GM12878 (cell line): ENCODE data around the gene PITPNC1. TPM values are rescaled to one million over a fixed set of nuclear protein-coding genes. Genes with fewer than 3 reads are reported as not detected.
A peak's percentile ranks its signal among the peaks of the same experiment; 100 is the strongest.
"Not testable (repeated sequence)": the region's sequence is repeated elsewhere in the genome, so short reads cannot be mapped to it uniquely, and the experiment has no call there.

Source experiments
- ATAC-seq: fragments of 200-7000 bp; cut with Tn5 transposase; 3 replicates; pipeline ENCODE4 v1.9.1; 2020; ENCODE audit warnings: mild to moderate bottlenecking, moderate library complexity
- BruUV-seq: library from RNA; stranded (reverse); fragments of 400-500 nt; replicated peaks from 2 replicates; lab custom pipeline; 2021; lab: Mats Ljungman, UMichigan
- CTCF ChIA-PET: fragments of 300-600 bp; sonication (Branson Sonifier 250); formaldehyde crosslinking; extraction: SDS; loops from one replicate; lab custom pipeline; 2021; ENCODE audit warnings: inconsistent platforms; lab: Yijun Ruan, JAX
- POLR2A ChIA-PET: fragments of 350-600 bp; formaldehyde crosslinking; extraction: SDS; loops from one replicate; lab custom pipeline; 2021; ENCODE audit warnings: inconsistent platforms; lab: Charles Lee
- RAD21 ChIA-PET: fragments of 300-600 bp; sonication (Branson Sonifier 250); formaldehyde crosslinking; loops from one replicate; lab custom pipeline; 2023; ENCODE audit warnings: antibody characterized with exemption; ENCODE audit not compliant: unreplicated experiment; lab: Charles Lee
- SMC1A ChIA-PET: fragments of 300-600 bp; sonication (Branson Sonifier 250); formaldehyde crosslinking; loops from one replicate; lab custom pipeline; 2023; ENCODE audit not compliant: unreplicated experiment, uncharacterized antibody; lab: Charles Lee
- DNase-seq: peaks from one replicate; pipeline ENCODE4 v3.0.0-alpha.2; 2011; ENCODE audit warnings: low read depth, low spot score
- FAIRE-seq: peaks from 3 replicates; lab custom pipeline; 2011; peaks lifted over from hg19 to GRCh38; lab: Jason Lieb, UNC
- H2AFZ ChIP-seq: 2 replicates; pipeline ENCODE4 v1.6.0; 2011; ENCODE audit warnings: low read depth, low read length, control low read depth; ENCODE audit not compliant: control insufficient read depth
- H3K27ac ChIP-seq: 2 replicates; pipeline ENCODE4 v1.5.1; 2011; ENCODE audit warnings: control low read depth; ENCODE audit not compliant: control insufficient read depth, insufficient read depth
- H3K27me3 ChIP-seq, 2 experiments: replicated peaks in 1 of 2; 2 replicates each; pipeline versions ENCODE4 v1.6.0 to v1.6.1; 2011; ENCODE audit warnings: low read length in 1 of 2; ENCODE audit not compliant: control insufficient read depth in 2 of 2, insufficient read depth in 2 of 2
- H3K36me3 ChIP-seq, 2 experiments: 2 replicates each; pipeline ENCODE4 v1.5.1; 2011; ENCODE audit warnings: low read length in 1 of 2; ENCODE audit not compliant: control insufficient read depth in 2 of 2, insufficient read depth in 2 of 2
- H3K4me1 ChIP-seq: 2 replicates; pipeline ENCODE4 v1.6.1; 2011; ENCODE audit warnings: mild to moderate bottlenecking, low read length, moderate library complexity, mixed read lengths; ENCODE audit not compliant: control insufficient read depth, insufficient read depth
- H3K4me2 ChIP-seq: 2 replicates; pipeline ENCODE4 v1.6.0; 2011; ENCODE audit warnings: control low read depth; ENCODE audit not compliant: control insufficient read depth, insufficient read depth
- H3K4me3 ChIP-seq: fragments of 200-600 bp; sonication (generic); 2 replicates; pipeline ENCODE4 v1.5.1; 2016
- H3K79me2 ChIP-seq: 2 replicates; pipeline ENCODE4 v1.6.0; 2011; ENCODE audit warnings: low read length; ENCODE audit not compliant: control insufficient read depth, insufficient read depth
- H3K9ac ChIP-seq: 2 replicates; pipeline ENCODE4 v1.8.0; 2011; ENCODE audit warnings: low read length, control low read depth, mixed read lengths; ENCODE audit not compliant: control insufficient read depth, insufficient read depth
- H3K9me3 ChIP-seq: replicated peaks from 3 replicates; pipeline ENCODE4 v1.5.1; 2011; ENCODE audit warnings: mild to moderate bottlenecking, low read length; ENCODE audit not compliant: control insufficient read depth, insufficient read depth
- H4K20me1 ChIP-seq: 2 replicates; pipeline ENCODE4 v1.6.0; 2011; ENCODE audit not compliant: control insufficient read depth, insufficient read depth
- CBX3 ChIP-seq: fragments of 200-600 bp; sonication (generic); IDR thresholded peaks from 2 replicates; pipeline ENCODE4 v1.6.1; 2016; ENCODE audit warnings: low read depth, borderline replicate concordance
- MEF2A ChIP-seq: IDR thresholded peaks from 2 replicates; pipeline ENCODE4 v1.6.1; 2011; ENCODE audit warnings: low read depth, mild to moderate bottlenecking, low read length, moderate library complexity; ENCODE audit not compliant: insufficient read depth
- RUNX3 ChIP-seq: IDR thresholded peaks from 2 replicates; pipeline ENCODE4 v1.6.1; 2012; ENCODE audit warnings: low read length, inconsistent platforms
- SMARCA5 ChIP-seq: fragments of 450-650 bp; IDR thresholded peaks from 2 replicates; pipeline ENCODE4 v1.6.1; 2017; ENCODE audit warnings: mild to moderate bottlenecking
- WGBS: methylation state at CpG from one replicate; pipeline ENCODE4 v1.1.6; 2016; ENCODE audit warnings: low lambda C conversion rate; ENCODE audit not compliant: insufficient replicate concordance, insufficient coverage; ENCODE audit errors: missing lambda C conversion rate; 5-methylcytosine and 5-hydroxymethylcytosine counted together
- in situ Hi-C: fragments of 300-500 bp; cut with MboI; formaldehyde crosslinking; loops from 9 replicates; pipeline ENCODE4 v1.14.3; 2018; ENCODE audit warnings: mixed read lengths
- intact Hi-C: fragments of 100-400 bp; cut with micrococcal nuclease; formaldehyde crosslinking; loops from one replicate; pipeline ENCODE4 v1.14.2; 2022; ENCODE audit not compliant: unreplicated experiment
- polyA plus RNA-seq, 11 experiments: library from polyadenylated mRNA; depleted of rRNA in 4 of 11; unstranded in 6 of 11; stranded (reverse) in 5 of 11; fragments of >200 nt; fragmentation: Nextera tagmentation in 4 of 11; fragmentation: Illumina TruSeq in 1 of 11; extraction: Ambion mirVana in 4 of 11; extraction: Trizol in 1 of 11; gene quantifications; 1 replicate in 1 of 11; 2 replicates in 10 of 11; pipeline versions ENCODE4 v1.2.1 to v1.2.3, GENCODE V29; 2011 to 2016; ENCODE audit warnings: inconsistent platforms in 2 of 11, missing spikeins in 2 of 11, low read depth in 1 of 11
- total RNA-seq, 4 experiments: library from RNA; depleted of rRNA in 3 of 4; stranded (reverse); fragments of >200 nt in 3 of 4; fragmentation: Illumina TruSeq in 1 of 4; extraction: Trizol in 1 of 4; gene quantifications; 2 replicates each; pipeline versions ENCODE4 v1.2.1 to v1.2.3, GENCODE V29; 2013 to 2021

PITPNC1 gene
- total and polyA plus RNA-seq, 10 of the 15 experiments (the other 5 are each of a cell fraction or from before 2014, with no cell fraction given) = 12.2 to 62.4 (median 47.3) TPM

DNA sequence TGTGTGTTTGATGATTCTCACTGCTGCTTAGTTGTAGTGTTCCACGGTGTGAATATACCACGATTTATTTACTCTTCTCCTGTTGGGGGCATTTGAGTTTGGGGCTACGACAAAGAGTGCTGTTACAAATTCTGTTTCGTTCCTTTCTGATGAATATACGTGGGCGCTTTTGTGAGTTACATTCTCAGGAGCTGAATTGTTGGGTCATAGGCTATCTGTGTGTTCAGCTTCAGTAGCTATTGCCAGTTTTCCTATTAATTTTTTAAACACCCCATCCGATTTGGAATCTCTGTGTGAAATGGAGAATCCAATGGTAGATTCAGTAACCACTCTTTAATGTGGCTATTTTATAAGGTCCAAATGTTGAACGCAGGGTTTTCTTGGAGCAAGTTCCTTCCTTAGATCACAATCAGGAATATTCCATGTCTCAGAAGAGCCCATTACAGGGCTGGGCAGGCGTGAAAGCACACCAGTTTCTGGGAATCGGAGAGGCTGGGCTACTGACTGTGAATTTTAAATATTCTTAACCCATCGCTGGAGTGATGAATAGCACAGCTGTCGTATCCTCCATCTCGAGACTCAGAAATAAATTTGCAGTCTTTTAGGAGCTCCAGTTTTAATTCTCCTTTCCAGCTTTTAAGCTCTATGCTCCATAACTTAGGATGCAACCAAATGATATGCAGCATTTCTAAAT lies 115.9 kb downstream of the PITPNC1 start:
- H3K9ac ChIP-seq = no peak overlapping the region
- no peak for TF ChIP-seq MEF2A
- TF ChIP-seq SMARCA5 = no peak
- TF ChIP-seq, all 136 proteins: peak for 0
- Histone ChIP-seq H3K79me2 (peaks cover 6% of the 10 kb centered on the region), H3K4me3 (no peak overlapping the region), H3K36me3 (no peaks in the 10 kb centered on the region), H3K4me1 (no peaks in the 10 kb centered on the region; the same call in 1 of the 2 replicates), H3K4me2 (no peak overlapping the region), H4K20me1 (no peaks in the 10 kb centered on the region), H3K27me3 (no peaks in the 10 kb centered on the region), H2AFZ (no peak overlapping the region), H3K9me3 (no peaks in the 10 kb centered on the region; the same call in 2 of the 3 replicates), H3K27ac (no peak overlapping the region)
- ChIA-PET SMC1A (interaction anchor here (0.9 to 1.6 kb wide), 4 partner anchors 9 to 40 kb away, joined by 3 to 4 read pairs (median 4); no protein-coding TSS in a partner anchor), RAD21 (interaction anchor here (1.6 kb wide), 1 partner anchor 118 kb away, joined by 4 read pairs; no protein-coding TSS in a partner anchor), POLR2A (interaction anchor here (1.0 kb wide), 1 partner anchor 9 kb away, joined by 5 read pairs; no protein-coding TSS in a partner anchor), CTCF (interaction anchor here (0.9 to 1.4 kb wide), 2 partner anchors 17 to 110 kb away, joined by 4 to 7 read pairs; no protein-coding TSS in a partner anchor)
- BruUV-seq = TSS peak; percentile 22
- WGBS = 72% methylated on average over 13 of the region's 13 CpGs
- intact Hi-C loops = no loop called here
- ATAC-seq = no peak
- DNase-seq = no peak
- no peak for FAIRE-seq
- in situ Hi-C loops = no loop called here

DNA sequence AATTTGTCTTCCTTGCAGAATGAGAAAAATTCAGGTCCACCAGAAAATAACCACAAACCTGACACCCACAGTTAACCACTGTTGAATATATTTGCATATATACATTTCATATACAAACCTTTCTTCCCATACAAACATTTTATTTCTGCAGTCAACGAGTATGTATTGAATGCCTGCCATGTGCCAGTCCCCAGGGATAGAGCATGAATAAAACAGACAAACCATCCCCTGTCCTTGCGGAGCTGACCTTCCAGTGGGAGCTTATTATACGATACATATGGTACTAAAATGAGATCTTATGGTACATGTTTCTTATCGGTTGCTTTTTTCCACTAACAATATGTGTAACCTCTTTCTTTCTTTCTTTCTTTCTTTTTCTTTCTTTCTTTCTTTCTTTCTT lies 116.7 kb downstream of the PITPNC1 start:
- Histone ChIP-seq H3K79me2 (peaks cover 5% of the 10 kb centered on the region), H3K36me3 (no peaks in the 10 kb centered on the region), H2AFZ (no peak overlapping the region), H3K4me1 (no peaks in the 10 kb centered on the region; the same call in 1 of the 2 replicates), H3K9me3 (no peaks in the 10 kb centered on the region; the same call in 2 of the 3 replicates), H3K4me2 (no peak overlapping the region), H3K27ac (no peak overlapping the region), H4K20me1 (no peaks in the 10 kb centered on the region), H3K4me3 (no peak overlapping the region)
- CTCF ChIA-PET = interaction anchor here (0.9 to 1.4 kb wide), 2 partner anchors 18 to 109 kb away, joined by 4 to 7 read pairs; no protein-coding TSS in a partner anchor
- in situ Hi-C loops = no loop called here
- SMC1A ChIA-PET = interaction anchor here (0.9 to 1.9 kb wide), 4 partner anchors 10 to 39 kb away, joined by 3 to 4 read pairs (median 4); no protein-coding TSS in a partner anchor
- ATAC-seq = no peak
- FAIRE-seq = no peak
- intact Hi-C loops = no loop called here
- BruUV-seq = no TSS peak
- TF ChIP-seq CBX3 = no peak
- TF ChIP-seq RUNX3 = peak; percentile 69
- TF ChIP-seq, all 136 proteins: peak for 1
- Histone ChIP-seq H3K27me3 (no peaks in the 10 kb centered on the region), H3K9ac (no peak overlapping the region)
- WGBS = 57% methylated on average over 4 of the region's 4 CpGs
- POLR2A ChIA-PET = interaction anchor here (1.0 kb wide), 1 partner anchor 8 kb away, joined by 5 read pairs; no protein-coding TSS in a partner anchor
- DNase-seq = no peak
- RAD21 ChIA-PET = interaction anchor here (1.6 kb wide), 1 partner anchor 119 kb away, joined by 4 read pairs; no protein-coding TSS in a partner anchor

DNA sequence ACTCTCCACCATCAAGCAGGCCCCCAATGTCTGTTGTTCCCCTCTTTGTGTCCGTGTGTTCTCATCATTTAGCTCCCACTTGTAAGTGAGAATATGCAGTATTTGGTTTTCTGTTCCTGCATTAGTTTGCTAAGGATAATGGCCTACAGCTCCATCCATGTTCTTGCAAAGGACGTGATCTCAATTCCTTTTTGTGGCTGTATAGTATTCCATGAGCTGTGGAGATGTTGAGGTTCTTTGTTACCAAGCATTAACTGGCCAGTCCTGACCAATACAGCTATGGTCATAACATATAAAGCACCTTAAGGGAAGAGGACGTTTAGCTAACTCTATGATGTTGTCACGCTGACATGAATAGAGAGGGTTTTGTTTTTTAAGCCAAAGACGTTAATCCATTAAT lies 118.5 kb downstream of the PITPNC1 start:
- H4K20me1 ChIP-seq, RAD21 ChIA-PET, POLR2A ChIA-PET, H3K27me3 ChIP-seq, H3K4me1 ChIP-seq, H3K27ac ChIP-seq, H3K9me3 ChIP-seq, BruUV-seq, intact Hi-C loops, H2AFZ ChIP-seq, H3K4me3 ChIP-seq, ATAC-seq, in situ Hi-C loops, DNase-seq, H3K79me2 ChIP-seq, H3K36me3 ChIP-seq, H3K9ac ChIP-seq, H3K4me2 ChIP-seq: not testable (repeated sequence)
- CTCF ChIA-PET = interaction anchor here (1.4 kb wide), 2 partner anchors 9 to 26 kb away, joined by 3 read pairs; no protein-coding TSS in a partner anchor
- WGBS = 56% methylated on average over 5 of the region's 5 CpGs
- peak; percentile 7 for FAIRE-seq
- SMC1A ChIA-PET = interaction anchor here (1.9 kb wide), 1 partner anchor 14 kb away, joined by 4 read pairs; no protein-coding TSS in a partner anchor
